H9 (cell line): ENCODE measurements around the gene ABHD15. TPM values are rescaled to one million over a fixed set of nuclear protein-coding genes. Genes with fewer than 3 reads are reported as not detected.

Experiments
- DNase-seq: peaks from one replicate; pipeline ENCODE4 v3.0.0-alpha.2; 2017
- H2AFZ ChIP-seq: one replicate; pipeline ENCODE4 v1.6.1; 2013; ENCODE audit warnings: mild to moderate bottlenecking, low read length, control low read depth, moderate library complexity
- H2AK5ac ChIP-seq: 2 replicates; pipeline ENCODE4 v1.6.1; 2013; ENCODE audit warnings: low read length, control low read depth, mixed read lengths; ENCODE audit not compliant: insufficient read length
- H2BK120ac ChIP-seq: one replicate; pipeline ENCODE4 v1.6.1; 2013; ENCODE audit warnings: low read depth, mild to moderate bottlenecking, low read length, control low read depth, inconsistent platforms; ENCODE audit not compliant: poor library complexity, severe bottlenecking
- H2BK12ac ChIP-seq: 2 replicates; pipeline ENCODE4 v1.6.1; 2013; ENCODE audit warnings: low read length, control low read depth, mixed read lengths, low read depth; ENCODE audit not compliant: insufficient read length
- H2BK15ac ChIP-seq: 2 replicates; pipeline ENCODE4 v1.6.1; 2013; ENCODE audit warnings: low read depth, low read length, control low read depth
- H2BK20ac ChIP-seq: one replicate; pipeline ENCODE4 v1.6.1; 2013; ENCODE audit warnings: low read depth, mild to moderate bottlenecking, low read length, control low read depth, inconsistent platforms; ENCODE audit not compliant: poor library complexity, severe bottlenecking
- H2BK5ac ChIP-seq: 2 replicates; pipeline ENCODE4 v1.6.1; 2013; ENCODE audit warnings: low read length, control low read depth, mixed read lengths; ENCODE audit not compliant: insufficient read length
- H3K14ac ChIP-seq: 2 replicates; pipeline ENCODE4 v1.6.1; 2013; ENCODE audit warnings: low read length, control low read depth; ENCODE audit not compliant: insufficient read depth
- H3K18ac ChIP-seq: 2 replicates; pipeline ENCODE4 v1.6.1; 2013; ENCODE audit warnings: low read depth, mild to moderate bottlenecking, mixed read lengths, low read length, control low read depth; ENCODE audit not compliant: insufficient read length
- H3K23ac ChIP-seq: 2 replicates; pipeline ENCODE4 v1.6.1; 2013; ENCODE audit warnings: low read length, control low read depth, mixed read lengths, low read depth; ENCODE audit not compliant: insufficient read length
- H3K23me2 ChIP-seq: 2 replicates; pipeline ENCODE4 v1.6.1; 2013; ENCODE audit warnings: low read depth, mild to moderate bottlenecking, mixed read lengths, low read length, control low read depth; ENCODE audit not compliant: insufficient read length, poor library complexity, severe bottlenecking
- H3K27ac ChIP-seq: 2 replicates; pipeline ENCODE4 v1.5.1; 2013; ENCODE audit warnings: low read length, control low read depth, mixed read lengths, low read depth; ENCODE audit not compliant: insufficient read length
- H3K27me3 ChIP-seq: 2 replicates; pipeline ENCODE4 v1.6.1; 2013; ENCODE audit warnings: low read length, control low read depth, inconsistent platforms; ENCODE audit not compliant: insufficient read depth
- H3K4ac ChIP-seq: 2 replicates; pipeline ENCODE4 v1.6.1; 2013; ENCODE audit warnings: low read depth, mild to moderate bottlenecking, control low read depth, inconsistent platforms, low read length, moderate library complexity
- H3K4me1 ChIP-seq: 2 replicates; pipeline ENCODE4 v1.6.1; 2013; ENCODE audit warnings: low read length, control low read depth, inconsistent platforms; ENCODE audit not compliant: insufficient read depth
- H3K4me2 ChIP-seq: 2 replicates; pipeline ENCODE4 v1.6.1; 2013; ENCODE audit warnings: low read length, control low read depth, mixed read lengths; ENCODE audit not compliant: insufficient read length, insufficient read depth
- H3K56ac ChIP-seq: 2 replicates; pipeline ENCODE4 v1.6.1; 2013; ENCODE audit warnings: low read depth, mild to moderate bottlenecking, mixed read lengths, low read length, control low read depth; ENCODE audit not compliant: insufficient read length
- H3K79me1 ChIP-seq: 2 replicates; pipeline ENCODE4 v1.6.1; 2013; ENCODE audit warnings: low read depth, mild to moderate bottlenecking, moderate library complexity, low read length, control low read depth, inconsistent platforms; ENCODE audit not compliant: insufficient read depth, poor library complexity, severe bottlenecking
- H3K79me2 ChIP-seq: 2 replicates; pipeline ENCODE4 v1.6.1; 2013; ENCODE audit warnings: low read length, control low read depth, inconsistent platforms; ENCODE audit not compliant: insufficient read depth
- H3K9ac ChIP-seq: 2 replicates; pipeline ENCODE4 v1.6.1; 2013; ENCODE audit warnings: low read length, control low read depth, mixed read lengths; ENCODE audit not compliant: insufficient read length; ENCODE audit errors: extremely low read depth
- H3K9me3 ChIP-seq: one replicate; pipeline ENCODE4 v1.6.1; 2013; ENCODE audit warnings: low read depth, low read length, inconsistent platforms; ENCODE audit not compliant: control insufficient read depth
- H3T11ph ChIP-seq: one replicate; pipeline ENCODE4 v1.6.1; 2013; ENCODE audit warnings: mild to moderate bottlenecking, low read length, control low read depth, inconsistent platforms
- H4K20me1 ChIP-seq: one replicate; pipeline ENCODE4 v1.6.1; 2013; ENCODE audit not compliant: control insufficient read depth, insufficient read length, insufficient read depth
- H4K5ac ChIP-seq: 2 replicates; pipeline ENCODE4 v1.6.1; 2013; ENCODE audit warnings: low read depth, mild to moderate bottlenecking, mixed read lengths, low read length, control low read depth; ENCODE audit not compliant: insufficient read length
- H4K8ac ChIP-seq: replicated peaks from 2 replicates; pipeline ENCODE4 v1.6.1; 2013; ENCODE audit warnings: low read length, control low read depth, mixed read lengths, low read depth; ENCODE audit not compliant: insufficient read length
- H4K91ac ChIP-seq: 2 replicates; pipeline ENCODE4 v1.6.1; 2013; ENCODE audit warnings: low read depth, mild to moderate bottlenecking, moderate library complexity, mixed read lengths, low read length, control low read depth; ENCODE audit not compliant: insufficient read length
- H3K27ac Mint-ChIP-seq, 3 experiments: 2 replicates in 2 of 3; 3 replicates in 1 of 3; pipeline ENCODE4 v1.8.0; 2020 to 2021; ENCODE audit warnings: mixed read lengths in 3 of 3, mild to moderate bottlenecking in 1 of 3, moderate library complexity in 1 of 3
- H3K27me3 Mint-ChIP-seq: 2 replicates; pipeline ENCODE4 v1.8.0; 2021; ENCODE audit warnings: low read depth, mild to moderate bottlenecking, moderate library complexity, mixed read lengths
- H3K36me3 Mint-ChIP-seq, 3 experiments: 2 replicates in 2 of 3; 3 replicates in 1 of 3; pipeline ENCODE4 v1.8.0; 2020 to 2021; ENCODE audit warnings: low read depth in 3 of 3, mixed read lengths in 3 of 3; ENCODE audit not compliant: insufficient read depth in 1 of 3
- H3K4me1 Mint-ChIP-seq, 2 experiments: 2 replicates each; pipeline ENCODE4 v1.8.0; 2020; ENCODE audit warnings: mixed read lengths in 2 of 2
- H3K4me3 Mint-ChIP-seq, 2 experiments: 2 replicates in 1 of 2; 3 replicates in 1 of 2; pipeline ENCODE4 v1.8.0; 2020 to 2021; ENCODE audit warnings: mild to moderate bottlenecking in 2 of 2, mixed read lengths in 2 of 2, moderate library complexity in 1 of 2
- H3K9me3 Mint-ChIP-seq, 2 experiments: 2 replicates in 1 of 2; 3 replicates in 1 of 2; pipeline ENCODE4 v1.8.0; 2020; ENCODE audit warnings: mild to moderate bottlenecking in 2 of 2, mixed read lengths in 2 of 2, moderate library complexity in 1 of 2
- CTCF ChIP-seq: fragments of 200-600 bp; sonication (generic); conservative IDR thresholded peaks from 3 replicates; pipeline ENCODE4 v1.8.0; 2021; ENCODE audit warnings: antibody characterized with exemption, mild to moderate bottlenecking
- WGBS: extraction: QIAGEN DNeasy Blood & Tissue Kit; methylation state at CpG from one replicate; pipeline ENCODE4 v1.1.7; 2013; ENCODE audit warnings: missing lambda C conversion rate, low lambda C conversion rate, mixed read lengths; ENCODE audit not compliant: insufficient read length; ENCODE audit errors: extremely low coverage; 5-methylcytosine and 5-hydroxymethylcytosine counted together
- total RNA-seq: library from RNA; stranded (reverse); gene quantifications from 2 replicates; pipeline ENCODE4 v1.2.1, GENCODE V29; 2021

The ABHD15 gene
- total RNA-seq, 1 experiment from 2014 or later, result 2.5 TPM

- H4K5ac ChIP-seq, result no peak overlapping the region
- H2BK120ac ChIP-seq, result no peak overlapping the region
- no peaks in the 10 kb centered on the region for H3K79me1 ChIP-seq
- no peaks in the 10 kb centered on the region; the same call in 1 of the 2 replicates for H3K79me2 ChIP-seq
- H4K20me1 ChIP-seq, result no peaks in the 10 kb centered on the region
- no peak overlapping the region for H2BK15ac ChIP-seq
- H2BK5ac ChIP-seq, result no peak overlapping the region
- no peak overlapping the region for H3K4ac ChIP-seq
- H3K23me2 ChIP-seq, result peaks cover 15% of the 10 kb centered on the region
- no peaks in the 10 kb centered on the region for H3K9me3 ChIP-seq
- no peak for DNase-seq
- no peak overlapping the region for H4K8ac ChIP-seq
- peaks cover 0 to 2% (median 0%) of the 10 kb centered on the region in 3 experiments; a peak in 1 of 7 replicates for H3K36me3 Mint-ChIP-seq
- no peak overlapping the region for H4K91ac ChIP-seq
- H3K23ac ChIP-seq, result no peak overlapping the region
- H3K4me3 Mint-ChIP-seq, result peak overlapping the region in 1 of 2 experiments; percentile 66; a peak in 3 of 5 replicates
- H3K27ac ChIP-seq, result no peak overlapping the region
- H3K27ac Mint-ChIP-seq, result no peak overlapping the region
- no peak overlapping the region for H3K56ac ChIP-seq
- WGBS, result no CpG with 5 or more reads among the region's 9 CpGs
- H2BK12ac ChIP-seq, result no peak overlapping the region
- no peak overlapping the region for H3K14ac ChIP-seq
- no peak overlapping the region for H3K9ac ChIP-seq
- H3K4me1 ChIP-seq, result peaks cover 4% of the 10 kb centered on the region; the same call in 1 of the 2 replicates
- H3K9me3 Mint-ChIP-seq, result peaks cover 0 to 3% of the 10 kb centered on the region in 2 experiments; a peak in 1 of 5 replicates
- H3K4me2 ChIP-seq, result peak overlapping the region; percentile 7
- H3K18ac ChIP-seq, result no peak overlapping the region
- no peak overlapping the region for H3T11ph ChIP-seq
- peaks cover 2% of the 10 kb centered on the region for H3K27me3 Mint-ChIP-seq
- H2AK5ac ChIP-seq, result no peak overlapping the region
- H2BK20ac ChIP-seq, result no peak overlapping the region
- no peak overlapping the region for H2AFZ ChIP-seq
- H3K4me1 Mint-ChIP-seq, result peaks cover 32 to 66% of the 10 kb centered on the region in 2 experiments
- H3K27me3 ChIP-seq, result no peaks in the 10 kb centered on the region
- TF ChIP-seq CTCF, result no peak
These were observed 30.0 kb upstream of the ABHD15 start for GRCh38 chr17:29596811-29597210.
